HG02852 (cell line): ENCODE data around the gene ARIH2.

Experiments used
- ATAC-seq: cut with Tn5 transposase; IDR thresholded peaks from one replicate; pipeline ENCODE4 v1.9.1; 2021; ENCODE audit warnings: mild to moderate bottlenecking, moderate library complexity; ENCODE audit not compliant: unreplicated experiment

Gene ARIH2

GRCh38 chr3:48928679-48929078, 10.0 kb downstream of the ARIH2 start:
- ATAC-seq = no peak

GRCh38 chr3:48929358-48930035, 10.9 kb downstream of the ARIH2 start:
- ATAC-seq = no peak

- ATAC-seq = no peak
These were observed 11.9 kb downstream of the ARIH2 start for GRCh38 chr3:48930590-48930989.

- no peak for ATAC-seq
These were observed 13.4 kb downstream of the ARIH2 start for GRCh38 chr3:48931944-48932580.

GRCh38 chr3:48934333-48934991, 15.8 kb downstream of the ARIH2 start:
- no peak for ATAC-seq

DNA sequence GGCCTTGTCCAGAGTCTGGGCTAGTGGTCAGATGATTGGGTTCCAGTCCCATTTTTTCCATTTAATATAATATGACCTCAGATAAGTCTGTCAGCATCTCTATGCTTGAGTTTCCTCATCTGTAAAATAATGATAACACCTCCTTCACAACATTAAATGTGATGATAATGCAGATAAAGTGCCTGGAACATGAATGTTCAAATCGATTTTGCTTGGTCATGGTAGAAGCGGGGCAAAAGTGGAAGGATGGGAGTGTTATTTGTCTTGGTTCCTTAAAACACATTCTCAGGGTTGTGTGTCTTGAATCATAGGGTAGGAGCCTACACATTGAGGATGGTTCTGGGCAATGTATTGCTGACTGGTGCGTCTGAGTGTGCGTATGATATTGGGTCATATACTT, 16.9 kb downstream of the ARIH2 start:
- no peak for ATAC-seq

- no peak for ATAC-seq
These were observed 19.5 kb downstream of the ARIH2 start for GRCh38 chr3:48938156-48938555.

- ATAC-seq = no peak
These were observed 20.0 kb downstream of the ARIH2 start for GRCh38 chr3:48938689-48939088.

DNA sequence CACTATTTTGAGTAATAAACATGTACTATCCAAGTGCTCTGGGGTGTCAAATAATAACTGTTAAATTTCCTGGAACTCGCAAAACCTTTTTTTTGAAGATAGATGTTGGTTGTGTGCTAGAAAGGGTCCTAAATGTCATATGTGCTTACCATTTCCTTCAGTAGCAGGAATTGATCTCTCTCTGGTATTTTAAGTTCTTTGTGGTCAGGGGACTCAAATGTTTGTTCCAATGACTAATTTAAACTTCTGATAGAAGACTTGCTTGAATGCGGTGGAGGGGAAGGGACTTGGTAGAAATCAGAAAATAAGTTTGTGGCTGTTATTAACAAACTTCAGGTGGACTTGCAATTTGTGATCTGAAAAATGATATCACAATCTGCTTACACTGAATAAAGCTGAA, 26.8 kb downstream of the ARIH2 start:
- ATAC-seq = no peak

- no peak for ATAC-seq
These were observed 27.4 kb downstream of the ARIH2 start for GRCh38 chr3:48945891-48946549.

- no peak for ATAC-seq
These were observed 30.7 kb downstream of the ARIH2 start for GRCh38 chr3:48949376-48949717.

GRCh38 chr3:48950051-48950450, 31.4 kb downstream of the ARIH2 start:
- ATAC-seq = no peak

DNA sequence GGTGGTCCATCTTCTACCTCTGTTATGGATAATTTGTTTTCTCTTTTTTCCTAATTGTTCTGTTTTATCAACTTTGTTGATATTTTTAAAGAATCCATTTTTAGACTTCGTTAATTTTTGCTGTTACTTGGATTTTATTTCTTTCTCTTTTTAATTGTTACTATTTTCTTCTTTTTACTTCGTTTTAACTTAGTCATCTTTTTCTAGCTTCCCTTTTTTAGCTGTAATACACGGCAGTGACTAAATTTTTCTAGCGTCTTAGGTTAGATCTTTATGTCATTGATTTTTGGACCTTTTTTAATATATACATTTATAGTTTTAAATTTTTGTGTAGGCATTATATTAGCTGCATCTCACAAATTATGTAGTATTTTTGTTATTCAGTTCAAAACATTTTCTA, 33.1 kb downstream of the ARIH2 start:
- no peak for ATAC-seq

DNA sequence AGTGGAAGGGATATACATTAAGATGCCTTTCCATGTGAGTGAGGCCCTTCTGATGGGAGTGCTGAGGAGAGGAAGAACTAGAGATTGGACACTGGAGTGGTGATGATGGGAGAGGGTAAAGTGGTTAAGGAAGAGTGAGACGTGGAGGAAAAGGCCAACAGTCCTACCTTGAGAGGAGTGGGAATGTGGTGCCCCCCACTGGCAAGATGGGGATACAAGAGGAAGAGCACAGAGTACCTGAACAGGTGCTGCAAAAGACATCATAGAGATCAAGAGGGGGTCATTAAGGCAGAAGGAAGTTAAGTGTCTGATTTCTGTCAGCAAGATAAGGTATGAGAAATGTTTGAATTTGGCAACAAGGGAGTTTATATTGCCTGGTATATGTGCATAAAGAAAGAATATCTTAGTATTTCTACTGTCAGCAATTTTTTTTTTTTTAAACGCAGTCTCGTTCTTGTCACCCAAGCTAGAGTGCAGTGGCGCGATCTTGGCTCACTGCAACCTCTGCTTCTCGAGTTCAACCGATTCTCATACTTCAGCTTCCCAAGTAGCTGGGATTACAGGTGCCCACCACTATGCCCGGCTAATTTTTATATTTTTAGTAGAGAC, 34.0 kb downstream of the ARIH2 start:
- no peak for ATAC-seq

GRCh38 chr3:48957006-48957705, 38.5 kb downstream of the ARIH2 start:
- ATAC-seq = no peak

- ATAC-seq = no peak
These were observed 42.3 kb downstream of the ARIH2 start for GRCh38 chr3:48960841-48961413.

- ATAC-seq = no peak
These were observed 43.7 kb downstream of the ARIH2 start for GRCh38 chr3:48962340-48962739.

DNA sequence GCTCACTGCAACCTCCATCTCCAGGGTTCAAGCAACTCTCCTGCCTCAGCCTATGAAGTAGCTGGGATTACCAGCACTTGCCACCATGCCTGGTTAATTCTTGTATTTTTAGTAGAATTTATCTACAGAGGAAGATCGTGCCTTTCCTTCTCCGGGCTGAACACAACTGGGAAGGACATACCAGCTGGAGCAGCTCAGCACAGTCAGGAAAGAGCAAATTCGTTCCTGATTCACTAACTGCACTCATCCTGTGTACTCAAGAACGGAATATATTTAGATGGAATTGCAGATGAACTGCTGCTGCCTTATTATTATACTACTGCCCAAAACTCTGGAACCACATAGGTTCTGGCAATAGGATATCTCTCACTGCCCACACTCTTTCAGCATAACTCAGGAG, 44.3 kb downstream of the ARIH2 start:
- ATAC-seq = no peak

DNA sequence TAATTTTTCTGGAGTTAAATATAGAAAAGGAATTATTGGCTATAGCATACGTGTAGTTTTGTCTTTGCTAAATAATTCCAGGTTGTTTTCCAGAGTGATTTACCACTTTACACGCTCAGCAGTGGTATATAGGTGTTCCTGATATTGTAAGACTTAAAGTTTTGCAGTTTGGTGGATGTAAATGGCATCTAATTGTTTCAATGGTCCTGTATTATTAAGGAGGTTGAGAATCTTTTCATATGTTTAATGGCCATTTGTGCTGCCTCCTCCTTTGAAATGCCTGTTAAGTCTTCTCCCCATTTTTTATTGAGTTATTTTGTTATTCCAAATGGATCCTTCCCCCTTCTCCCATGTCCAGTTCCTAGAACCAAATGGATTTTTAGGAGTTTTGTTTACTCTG, 44.9 kb downstream of the ARIH2 start:
- no peak for ATAC-seq

DNA sequence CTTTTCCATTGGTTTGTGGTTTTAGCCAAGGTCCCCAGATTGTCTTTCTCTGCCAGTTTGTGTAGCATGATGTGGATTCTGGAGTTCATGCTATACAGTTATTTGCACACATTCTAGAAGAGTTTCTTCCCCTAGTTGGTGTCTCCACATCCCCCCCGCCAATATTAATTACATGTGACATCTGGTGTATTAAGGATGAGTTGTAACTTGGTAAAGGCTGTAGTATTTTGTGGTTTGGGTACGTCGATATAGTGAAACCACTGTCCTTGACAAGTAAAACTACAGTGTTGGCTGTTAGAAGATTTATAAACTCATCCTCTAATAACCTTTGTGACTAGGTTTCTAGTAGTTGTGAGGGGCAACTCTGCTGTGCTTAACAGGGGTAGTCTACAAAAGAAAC, 47.7 kb downstream of the ARIH2 start:
- ATAC-seq = no peak
